Progenitor cell of endocrine pancreas (in vitro differentiated cells): ENCODE results near the gene CDON. TPM values are rescaled to one million over a fixed set of nuclear protein-coding genes. Genes with fewer than 3 reads are reported as not detected.

ENCODE experiments used
- DNase-seq: peaks from one replicate; pipeline ENCODE4 v3.0.0; 2021; ENCODE audit warnings: low spot score; ENCODE audit not compliant: unreplicated experiment
- H3K27ac Mint-ChIP-seq: 2 replicates; pipeline ENCODE4 v1.8.0; 2021; ENCODE audit warnings: mild to moderate bottlenecking, moderate library complexity, mixed read lengths
- H3K27me3 Mint-ChIP-seq: 2 replicates; pipeline ENCODE4 v1.8.0; 2021; ENCODE audit warnings: mixed read lengths
- H3K36me3 Mint-ChIP-seq: 2 replicates; pipeline ENCODE4 v1.8.0; 2022; ENCODE audit warnings: mixed read lengths; ENCODE audit not compliant: insufficient read depth
- H3K4me1 Mint-ChIP-seq: 2 replicates; pipeline ENCODE4 v1.8.0; 2021; ENCODE audit warnings: low read depth, mixed read lengths
- H3K4me3 Mint-ChIP-seq: 2 replicates; pipeline ENCODE4 v1.8.0; 2021; ENCODE audit warnings: low read depth, mild to moderate bottlenecking, moderate library complexity, mixed read lengths
- H3K9me3 Mint-ChIP-seq: 2 replicates; pipeline ENCODE4 v1.8.0; 2021; ENCODE audit warnings: low read depth, mixed read lengths
- total RNA-seq: library from RNA; stranded (reverse); gene quantifications from 2 replicates; pipeline ENCODE4 v1.2.1, GENCODE V29; 2021
- TF ChIP-seq, protein P1 (sequence below): fragments of 200-600 bp; sonication (generic); IDR thresholded peaks from one replicate; pipeline ENCODE4 v1.5.0; 2021; ENCODE audit warnings: antibody characterized with exemption, mild to moderate bottlenecking; ENCODE audit not compliant: unreplicated experiment

The CDON gene
- total RNA-seq, 1 donor from 2014 or later: 26.4 TPM

DNA sequence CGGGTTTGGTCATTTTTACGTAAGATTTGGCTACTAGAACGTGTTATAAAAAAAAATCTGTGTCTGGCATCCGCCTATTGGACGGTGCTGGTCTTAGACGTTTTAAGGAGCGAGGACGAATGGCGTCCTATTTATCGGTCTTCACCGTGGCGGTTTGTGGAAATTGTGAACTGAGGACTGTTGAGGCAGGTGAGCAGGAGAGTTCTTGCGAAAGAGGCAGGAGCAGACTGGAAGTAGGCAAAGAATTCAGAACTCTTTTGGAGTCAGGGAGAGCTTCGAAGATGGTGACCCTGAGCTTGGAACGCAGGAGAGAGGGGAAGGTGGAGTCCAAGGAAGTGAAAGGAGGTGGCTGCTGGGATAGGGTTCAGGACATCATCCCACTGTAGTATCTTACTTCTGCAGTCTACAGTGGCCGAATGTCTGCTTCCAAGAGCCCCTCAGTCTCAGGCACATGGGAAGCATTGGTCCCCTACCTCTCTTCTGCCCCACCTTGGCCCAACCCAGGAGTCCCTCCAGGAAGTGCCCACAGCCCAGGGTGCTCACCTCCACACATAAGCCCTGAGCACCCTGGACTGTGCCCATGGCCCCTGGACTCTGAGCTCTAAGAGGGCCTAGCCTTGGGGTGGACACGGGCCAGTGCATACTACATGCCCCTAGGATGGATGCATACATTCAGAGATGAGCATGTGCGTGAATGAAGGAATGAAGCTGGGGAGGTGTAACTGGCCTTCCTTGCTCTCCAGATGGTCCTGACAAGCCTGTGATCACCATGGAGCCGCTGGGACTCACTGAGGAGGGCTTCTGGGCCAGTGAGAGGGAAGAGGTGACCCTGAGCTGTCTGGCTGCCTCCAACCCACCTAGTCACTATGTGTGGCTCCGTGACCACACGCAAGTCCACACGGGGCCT is 113.1 kb downstream of the CDON start:
- Mint-ChIP-seq H3K36me3 (no peaks in the 10 kb centered on the region), H3K4me3 (no peak overlapping the region), H3K27me3 (no peaks in the 10 kb centered on the region), H3K9me3 (no peaks in the 10 kb centered on the region), H3K27ac (peak overlapping the region; percentile 9), H3K4me1 (peaks cover 13% of the 10 kb centered on the region)
- no peak for DNase-seq
- TF ChIP-seq, protein P1, sequence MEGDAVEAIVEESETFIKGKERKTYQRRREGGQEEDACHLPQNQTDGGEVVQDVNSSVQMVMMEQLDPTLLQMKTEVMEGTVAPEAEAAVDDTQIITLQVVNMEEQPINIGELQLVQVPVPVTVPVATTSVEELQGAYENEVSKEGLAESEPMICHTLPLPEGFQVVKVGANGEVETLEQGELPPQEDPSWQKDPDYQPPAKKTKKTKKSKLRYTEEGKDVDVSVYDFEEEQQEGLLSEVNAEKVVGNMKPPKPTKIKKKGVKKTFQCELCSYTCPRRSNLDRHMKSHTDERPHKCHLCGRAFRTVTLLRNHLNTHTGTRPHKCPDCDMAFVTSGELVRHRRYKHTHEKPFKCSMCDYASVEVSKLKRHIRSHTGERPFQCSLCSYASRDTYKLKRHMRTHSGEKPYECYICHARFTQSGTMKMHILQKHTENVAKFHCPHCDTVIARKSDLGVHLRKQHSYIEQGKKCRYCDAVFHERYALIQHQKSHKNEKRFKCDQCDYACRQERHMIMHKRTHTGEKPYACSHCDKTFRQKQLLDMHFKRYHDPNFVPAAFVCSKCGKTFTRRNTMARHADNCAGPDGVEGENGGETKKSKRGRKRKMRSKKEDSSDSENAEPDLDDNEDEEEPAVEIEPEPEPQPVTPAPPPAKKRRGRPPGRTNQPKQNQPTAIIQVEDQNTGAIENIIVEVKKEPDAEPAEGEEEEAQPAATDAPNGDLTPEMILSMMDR: no peak

DNA sequence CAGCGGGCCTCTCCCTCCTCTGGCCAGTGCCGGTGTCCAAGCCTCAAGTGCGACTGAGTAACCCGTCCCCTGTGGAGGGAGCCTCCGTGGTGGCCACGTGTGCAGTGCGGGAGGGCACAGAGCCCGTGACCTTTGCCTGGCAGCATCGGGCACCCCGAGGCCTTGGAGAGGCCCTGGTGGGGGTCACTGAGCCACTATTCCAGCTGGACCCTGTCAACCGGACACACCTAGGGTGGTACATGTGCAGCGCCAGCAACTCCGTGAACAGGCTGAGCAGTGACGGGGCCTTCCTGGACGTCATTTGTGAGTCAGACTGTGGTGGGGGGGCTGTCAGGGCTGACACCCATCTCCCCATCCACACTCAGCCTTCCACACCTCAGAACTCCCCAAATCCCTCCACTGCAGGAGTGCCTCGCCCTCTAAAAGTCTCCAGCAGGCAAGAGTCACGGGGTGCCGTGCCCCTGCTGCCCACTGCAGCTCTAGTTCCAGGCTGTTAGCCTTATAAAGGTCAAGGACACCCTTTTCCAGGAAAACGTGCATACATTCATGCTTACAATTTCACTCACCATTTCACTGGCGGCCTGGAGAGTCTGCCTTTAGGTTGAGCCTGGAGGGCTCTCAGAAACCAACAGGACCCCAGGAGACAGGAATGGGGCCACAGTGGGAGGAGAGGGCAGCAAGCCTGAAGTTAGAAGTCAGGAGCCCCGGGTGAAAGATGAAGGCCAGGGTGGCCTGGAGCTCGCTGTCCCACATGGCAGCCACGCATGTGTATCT is 114.2 kb downstream of the CDON start:
- H3K36me3 Mint-ChIP-seq: no peaks in the 10 kb centered on the region
- no peaks in the 10 kb centered on the region for H3K9me3 Mint-ChIP-seq
- TF ChIP-seq, protein P1: no peak
- peaks cover 13% of the 10 kb centered on the region for H3K4me1 Mint-ChIP-seq
- H3K27me3 Mint-ChIP-seq: peaks cover 5% of the 10 kb centered on the region
- no peak for DNase-seq
- no peak overlapping the region for H3K4me3 Mint-ChIP-seq
- no peak overlapping the region for H3K27ac Mint-ChIP-seq

DNA sequence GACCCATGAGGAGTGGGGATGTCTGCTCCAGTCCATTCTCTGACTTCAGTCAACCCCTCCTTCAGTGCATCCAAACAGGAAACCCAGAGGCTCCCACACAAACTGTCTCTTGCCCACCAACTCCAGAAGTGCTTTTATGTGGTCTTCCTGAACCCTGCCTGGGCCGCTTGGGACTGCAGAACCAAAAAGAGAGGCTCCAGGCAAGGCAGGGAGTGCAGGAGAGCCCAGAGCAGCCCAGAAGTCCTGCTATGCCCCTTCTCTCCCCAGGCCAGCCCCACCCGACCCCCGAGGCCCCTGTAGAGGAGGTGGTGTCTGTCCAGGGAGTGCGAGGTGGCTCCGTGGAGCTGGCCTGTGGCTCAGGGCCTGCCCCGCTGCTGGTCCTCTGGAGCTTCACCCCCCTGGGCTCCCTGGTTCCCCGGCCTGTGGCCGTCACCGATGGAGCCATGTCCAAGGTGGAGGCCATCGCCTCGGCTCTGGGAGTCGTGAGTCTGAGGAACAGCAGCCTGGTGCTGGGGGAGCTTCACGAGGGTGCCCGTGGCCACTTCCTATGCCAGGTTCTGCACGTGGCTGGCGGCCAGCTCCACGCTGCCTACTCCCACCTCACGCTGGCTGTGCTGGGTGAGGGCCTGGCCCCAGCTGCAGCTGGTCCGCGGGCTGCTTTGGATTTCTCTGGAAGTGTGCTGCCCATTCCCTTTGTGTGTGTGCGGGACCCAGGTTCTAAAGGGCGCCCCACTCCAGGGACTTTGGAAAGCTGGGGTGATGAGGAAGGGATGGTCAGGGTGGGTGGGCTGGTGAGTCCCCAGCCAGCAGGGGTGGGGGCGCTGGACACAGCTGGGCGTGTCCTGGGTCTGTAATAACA is 115.0 kb downstream of the CDON start:
- TF ChIP-seq, protein P1: no peak
- DNase-seq: no peak
- H3K4me1 Mint-ChIP-seq: peaks cover 9% of the 10 kb centered on the region
- H3K36me3 Mint-ChIP-seq: no peaks in the 10 kb centered on the region
- H3K27ac Mint-ChIP-seq: no peak overlapping the region
- H3K4me3 Mint-ChIP-seq: no peak overlapping the region
- no peaks in the 10 kb centered on the region for H3K9me3 Mint-ChIP-seq
- peaks cover 5% of the 10 kb centered on the region for H3K27me3 Mint-ChIP-seq

DNA sequence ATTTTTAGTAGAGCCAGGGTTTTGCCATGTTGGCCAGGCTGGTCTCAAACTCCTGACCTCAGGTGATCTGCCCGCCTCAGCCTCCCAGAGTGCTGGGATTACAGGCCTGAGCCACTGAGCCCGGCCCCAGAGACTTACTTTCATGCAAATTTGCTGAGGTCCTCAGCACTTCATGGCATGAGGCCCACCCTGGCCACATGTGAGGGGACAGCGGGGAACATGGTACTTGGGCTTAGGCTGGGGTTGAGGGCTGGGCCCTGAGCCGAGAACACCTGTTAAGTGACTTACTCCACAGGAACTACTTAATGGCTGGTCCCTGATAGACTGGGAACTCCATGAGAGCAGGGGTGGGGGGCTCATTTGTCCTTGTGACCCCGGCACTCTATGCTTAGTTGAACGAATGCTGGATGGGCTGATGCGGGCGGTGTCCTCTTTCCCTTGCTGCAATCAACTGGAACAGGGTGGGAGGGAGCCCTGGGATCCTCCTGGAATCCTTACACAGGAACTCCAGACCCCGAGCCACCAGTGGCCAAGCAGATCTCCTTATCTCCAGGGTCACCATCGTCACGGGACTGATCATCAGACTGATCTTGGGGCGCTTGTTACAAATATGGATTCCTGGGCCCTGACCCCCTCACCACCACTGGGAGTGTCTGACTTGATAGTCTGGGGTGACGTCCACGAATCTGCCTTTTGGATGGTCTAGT is 115.8 kb downstream of the CDON start:
- peaks cover 8% of the 10 kb centered on the region for H3K27me3 Mint-ChIP-seq

More for the DNA sequence above, 115.8 kb downstream of the CDON start:
- TF ChIP-seq, protein P1: no peak
- DNase-seq: no peak
- Mint-ChIP-seq H3K36me3 (no peaks in the 10 kb centered on the region), H3K27ac (no peak overlapping the region), H3K4me3 (no peak overlapping the region), H3K4me1 (peaks cover 7% of the 10 kb centered on the region), H3K9me3 (no peaks in the 10 kb centered on the region)
